Trophoblast cell (in vitro differentiated cells and primary cell): ENCODE measurements around the gene HDAC7.

Experiments used
- DNase-seq, 2 donors: peaks; one replicate each; pipeline ENCODE4 v3.0.0-alpha.2; 2016
- H2AFZ ChIP-seq: 2 replicates; pipeline ENCODE4 v1.6.1; 2013; ENCODE audit warnings: low read length, moderate library complexity, mild to moderate bottlenecking; ENCODE audit not compliant: insufficient read depth, poor library complexity
- H2AK5ac ChIP-seq: 2 replicates; pipeline ENCODE4 v1.6.1; 2013; ENCODE audit warnings: mild to moderate bottlenecking, low read length
- H2BK120ac ChIP-seq: 2 replicates; pipeline ENCODE4 v1.6.1; 2013; ENCODE audit warnings: low read length, mild to moderate bottlenecking, moderate library complexity; ENCODE audit not compliant: insufficient read depth, poor library complexity
- H2BK12ac ChIP-seq: 2 replicates; pipeline ENCODE4 v1.6.1; 2013; ENCODE audit warnings: mild to moderate bottlenecking, low read length, moderate library complexity
- H2BK5ac ChIP-seq: 2 replicates; pipeline ENCODE4 v1.6.1; 2013; ENCODE audit warnings: low read length, low read depth, moderate library complexity, mild to moderate bottlenecking; ENCODE audit not compliant: poor library complexity
- H3K14ac ChIP-seq: 2 replicates; pipeline ENCODE4 v1.6.1; 2013; ENCODE audit warnings: mild to moderate bottlenecking, low read length
- H3K18ac ChIP-seq: 2 replicates; pipeline ENCODE4 v1.6.1; 2013; ENCODE audit warnings: mild to moderate bottlenecking, low read length
- H3K23ac ChIP-seq: 2 replicates; pipeline ENCODE4 v1.6.1; 2013; ENCODE audit warnings: low read length
- H3K27ac ChIP-seq: 2 replicates; pipeline ENCODE4 v1.5.1; 2013; ENCODE audit warnings: low read depth, mild to moderate bottlenecking, inconsistent platforms, low read length, moderate library complexity
- H3K27me3 ChIP-seq: 2 replicates; pipeline ENCODE4 v1.6.1; 2013; ENCODE audit warnings: inconsistent platforms, mild to moderate bottlenecking, low read length, moderate library complexity; ENCODE audit not compliant: insufficient read depth
- H3K36me3 ChIP-seq, 2 experiments: 1 replicate in 1 of 2; 2 replicates in 1 of 2; pipeline ENCODE4 v1.6.1; 2013; ENCODE audit warnings: low read length in 2 of 2, mild to moderate bottlenecking in 2 of 2, moderate library complexity in 1 of 2; ENCODE audit not compliant: insufficient read depth in 2 of 2, control insufficient read depth in 1 of 2
- H3K4ac ChIP-seq: 2 replicates; pipeline ENCODE4 v1.6.1; 2013; ENCODE audit warnings: low read depth, mild to moderate bottlenecking, low read length, moderate library complexity
- H3K4me1 ChIP-seq, 2 experiments: 1 replicate in 1 of 2; 2 replicates in 1 of 2; pipeline ENCODE4 v1.6.1; 2013; ENCODE audit warnings: low read length in 2 of 2, mild to moderate bottlenecking in 2 of 2, moderate library complexity in 1 of 2; ENCODE audit not compliant: insufficient read depth in 2 of 2, control insufficient read depth in 1 of 2
- H3K4me2 ChIP-seq: 2 replicates; pipeline ENCODE4 v1.6.1; 2013; ENCODE audit warnings: inconsistent platforms, mild to moderate bottlenecking, low read length, moderate library complexity
- H3K4me3 ChIP-seq: 2 replicates; pipeline ENCODE4 v1.5.1; 2013; ENCODE audit warnings: mild to moderate bottlenecking, low read depth, low read length, inconsistent platforms
- H3K79me1 ChIP-seq: one replicate; pipeline ENCODE4 v1.6.1; 2013; ENCODE audit warnings: low read length
- H3K79me2 ChIP-seq: 2 replicates; pipeline ENCODE4 v1.6.1; 2013; ENCODE audit warnings: low read length, mild to moderate bottlenecking; ENCODE audit not compliant: control insufficient read depth, insufficient read depth, poor library complexity
- H3K9ac ChIP-seq: 2 replicates; pipeline ENCODE4 v1.6.1; 2013; ENCODE audit warnings: mild to moderate bottlenecking, low read length
- H3K9me3 ChIP-seq: 2 replicates; pipeline ENCODE4 v1.6.1; 2013; ENCODE audit warnings: low read depth, mild to moderate bottlenecking, control low read depth, inconsistent platforms, low read length; ENCODE audit not compliant: insufficient read depth
- H4K12ac ChIP-seq: 2 replicates; pipeline ENCODE4 v1.6.1; 2013; ENCODE audit warnings: low read depth, mild to moderate bottlenecking, low read length, moderate library complexity
- H4K8ac ChIP-seq: 2 replicates; pipeline ENCODE4 v1.6.1; 2013; ENCODE audit warnings: low read depth, mild to moderate bottlenecking, low read length, moderate library complexity
- H4K91ac ChIP-seq: one replicate; pipeline ENCODE4 v1.6.1; 2013; ENCODE audit warnings: low read depth, mild to moderate bottlenecking, low read length, moderate library complexity
- WGBS: extraction: QIAGEN DNeasy Blood & Tissue Kit; methylation state at CpG from one replicate; pipeline ENCODE4 v1.1.7; 2013; ENCODE audit warnings: missing lambda C conversion rate; ENCODE audit not compliant: insufficient read length, insufficient coverage; ENCODE audit errors: extremely low coverage; 5-methylcytosine and 5-hydroxymethylcytosine counted together

Gene HDAC7

DNA sequence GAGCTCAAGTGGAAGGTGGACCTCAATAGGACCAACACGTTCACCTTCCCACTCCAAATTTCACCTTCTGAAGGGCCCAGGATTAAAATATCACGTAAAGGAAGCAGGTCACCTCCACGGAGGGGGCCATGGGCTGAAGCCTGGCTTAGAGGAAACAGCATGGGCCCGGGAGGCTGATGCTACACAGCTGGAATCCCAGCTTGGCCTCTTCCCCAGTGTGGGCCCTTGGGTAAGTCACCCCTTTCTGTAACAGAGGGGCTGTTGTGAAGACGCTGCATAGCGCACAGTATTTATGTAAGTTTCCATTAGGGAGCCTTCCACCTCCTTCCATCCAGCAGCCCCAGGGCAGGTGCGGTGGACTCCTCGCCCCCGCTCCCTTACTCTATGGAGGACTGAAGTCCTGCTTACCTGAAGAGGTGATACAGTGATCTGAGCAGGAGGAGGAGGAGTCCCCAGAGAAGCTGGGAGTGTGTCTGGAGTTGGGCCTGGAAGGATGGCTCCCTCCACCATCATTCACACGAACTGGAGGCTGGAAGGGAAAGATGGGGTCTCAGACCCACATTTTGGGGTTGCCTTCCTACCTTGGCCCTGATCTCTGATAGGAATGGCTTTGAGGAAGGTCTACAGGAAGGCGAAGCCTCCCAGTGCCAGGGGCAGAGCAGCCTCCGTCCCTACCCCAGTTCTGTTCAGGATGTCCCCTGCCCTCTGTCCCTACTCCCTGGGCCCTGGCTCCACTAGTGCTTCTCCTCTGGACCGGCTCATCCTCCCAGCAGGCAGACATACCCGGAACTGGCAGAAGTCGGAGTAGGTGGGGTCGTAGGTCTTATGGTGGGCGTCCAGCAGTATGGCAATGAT lies 37.2 kb upstream of the HDAC7 start:
- WGBS = no CpG with 5 or more reads among the region's 17 CpGs
- Histone ChIP-seq H3K4me3 (no peak overlapping the region), H3K79me2 (no peaks in the 10 kb centered on the region), H2AK5ac (no peak overlapping the region), H3K4me1 (no peaks in the 10 kb centered on the region), H3K18ac (no peak overlapping the region), H3K36me3 (no peaks in the 10 kb centered on the region), H3K4me2 (no peak overlapping the region), H3K23ac (no peak overlapping the region), H4K8ac (no peak overlapping the region), H4K91ac (no peak overlapping the region), H3K9ac (no peak overlapping the region), H3K79me1 (no peaks in the 10 kb centered on the region), H4K12ac (no peak overlapping the region), H3K27me3 (no peaks in the 10 kb centered on the region), H2BK120ac (no peak overlapping the region), H3K4ac (no peak overlapping the region), H2AFZ (no peak overlapping the region), H3K14ac (no peak overlapping the region), H2BK5ac (no peak overlapping the region), H2BK12ac (no peak overlapping the region), H3K27ac (no peak overlapping the region), H3K9me3 (peaks cover 4% of the 10 kb centered on the region)
- no peak for DNase-seq

- H4K8ac ChIP-seq = no peak overlapping the region
- no CpG with 5 or more reads among the region's 1 CpG for WGBS
Measured at GRCh38 chr12:47856094-47856493, 36.4 kb upstream of the HDAC7 start.

DNA sequence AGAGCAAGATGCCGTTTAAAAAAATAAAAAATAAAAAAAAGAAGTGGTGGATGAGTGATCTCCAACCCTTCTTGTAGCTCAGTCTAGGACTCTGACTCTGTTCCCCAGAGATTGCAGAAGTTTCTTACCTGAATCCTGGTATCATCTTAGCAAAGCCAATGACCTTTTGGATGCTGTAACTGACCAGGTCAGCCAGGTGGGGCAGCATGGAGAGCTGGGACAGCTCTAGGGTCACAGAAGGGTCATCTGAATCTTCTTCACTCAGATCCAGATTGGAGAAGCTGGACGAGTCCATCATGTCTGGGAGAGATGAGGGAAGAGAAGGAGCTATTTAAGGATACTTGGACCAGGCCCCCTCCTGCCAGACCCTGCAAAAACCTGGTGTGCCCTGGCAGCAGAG lies 35.8 kb upstream of the HDAC7 start:
- no peak for DNase-seq
- Histone ChIP-seq H4K91ac (no peak overlapping the region), H4K12ac (no peak overlapping the region), H3K4me2 (no peak overlapping the region), H3K9me3 (peaks cover 5% of the 10 kb centered on the region), H2AFZ (no peak overlapping the region), H2AK5ac (no peak overlapping the region), H3K79me2 (no peaks in the 10 kb centered on the region), H3K27me3 (no peaks in the 10 kb centered on the region), H3K9ac (no peak overlapping the region), H2BK120ac (no peak overlapping the region), H3K23ac (no peak overlapping the region), H3K4me1 (peaks cover 0 to 1% of the 10 kb centered on the region in 2 experiments), H3K4ac (no peak overlapping the region), H3K4me3 (no peak overlapping the region), H3K14ac (no peak overlapping the region), H4K8ac (no peak overlapping the region), H3K18ac (no peak overlapping the region), H3K79me1 (no peaks in the 10 kb centered on the region), H2BK12ac (no peak overlapping the region), H2BK5ac (no peak overlapping the region), H3K27ac (no peak overlapping the region), H3K36me3 (no peaks in the 10 kb centered on the region)
- no CpG with 5 or more reads among the region's 2 CpGs for WGBS

More at GRCh38 chr12:47856094-47856493, 36.4 kb upstream of the HDAC7 start:
- Histone ChIP-seq H3K79me2 (no peaks in the 10 kb centered on the region), H2BK5ac (no peak overlapping the region), H3K4me2 (no peak overlapping the region), H2AK5ac (no peak overlapping the region), H4K91ac (no peak overlapping the region), H2BK120ac (no peak overlapping the region), H3K9me3 (peaks cover 4% of the 10 kb centered on the region), H2AFZ (no peak overlapping the region), H3K23ac (no peak overlapping the region), H3K36me3 (no peaks in the 10 kb centered on the region), H3K9ac (no peak overlapping the region), H3K18ac (no peak overlapping the region), H3K4ac (no peak overlapping the region), H3K4me3 (no peak overlapping the region), H3K27me3 (no peaks in the 10 kb centered on the region), H3K14ac (no peak overlapping the region), H3K27ac (no peak overlapping the region), H2BK12ac (no peak overlapping the region), H3K4me1 (no peaks in the 10 kb centered on the region), H3K79me1 (no peaks in the 10 kb centered on the region), H4K12ac (no peak overlapping the region)
- DNase-seq = no peak

DNA sequence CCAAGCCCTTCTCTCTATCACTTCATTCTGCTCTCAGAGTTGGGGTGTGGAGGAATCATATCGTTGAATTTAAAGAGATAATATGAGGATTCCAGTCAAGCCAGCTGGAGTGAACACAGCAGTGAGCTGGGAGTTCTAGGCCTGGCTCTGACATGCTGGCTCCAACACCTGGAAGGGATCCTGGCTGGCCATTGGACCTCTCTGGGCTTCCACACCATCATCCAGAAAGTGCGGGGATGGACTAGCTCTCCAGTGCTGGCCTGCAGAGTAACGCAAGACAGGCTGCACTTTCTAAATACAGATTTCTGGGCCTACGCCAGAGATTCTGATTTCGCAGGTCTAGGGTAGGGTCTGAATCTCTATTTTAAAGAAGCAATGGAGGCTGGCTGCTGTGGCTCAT lies 34.8 kb upstream of the HDAC7 start:
- H4K91ac ChIP-seq = no peak overlapping the region
- H2BK12ac ChIP-seq = no peak overlapping the region
- no peaks in the 10 kb centered on the region for H3K36me3 ChIP-seq
- H3K27me3 ChIP-seq = no peaks in the 10 kb centered on the region
- H2AK5ac ChIP-seq = no peak overlapping the region
- no peak overlapping the region for H4K12ac ChIP-seq
- no peak overlapping the region for H3K18ac ChIP-seq
- no peak overlapping the region for H3K4me3 ChIP-seq
- no peak overlapping the region for H2BK120ac ChIP-seq
- H3K79me1 ChIP-seq = no peaks in the 10 kb centered on the region
- H2AFZ ChIP-seq = no peak overlapping the region
- DNase-seq = no peak
- H2BK5ac ChIP-seq = no peak overlapping the region
- no peak overlapping the region for H3K23ac ChIP-seq
- no peak overlapping the region for H3K4me2 ChIP-seq
- no peak overlapping the region for H4K8ac ChIP-seq
- H3K4me1 ChIP-seq = peaks cover 0 to 3% of the 10 kb centered on the region in 2 experiments
- WGBS = no CpG with 5 or more reads among the region's 5 CpGs
- no peak overlapping the region for H3K14ac ChIP-seq
- no peaks in the 10 kb centered on the region for H3K79me2 ChIP-seq
- H3K27ac ChIP-seq = no peak overlapping the region
- H3K9me3 ChIP-seq = peaks cover 6% of the 10 kb centered on the region
- no peak overlapping the region for H3K9ac ChIP-seq
- H3K4ac ChIP-seq = no peak overlapping the region
